Islet of Langerhans (tissue), 1 donor: ENCODE results near the gene NCCRP1.

Source experiments
- FAIRE-seq: peaks from one replicate; lab custom pipeline; 2011; peaks lifted over from hg19 to GRCh38; lab: Jason Lieb, UNC

NCCRP1 gene

DNA sequence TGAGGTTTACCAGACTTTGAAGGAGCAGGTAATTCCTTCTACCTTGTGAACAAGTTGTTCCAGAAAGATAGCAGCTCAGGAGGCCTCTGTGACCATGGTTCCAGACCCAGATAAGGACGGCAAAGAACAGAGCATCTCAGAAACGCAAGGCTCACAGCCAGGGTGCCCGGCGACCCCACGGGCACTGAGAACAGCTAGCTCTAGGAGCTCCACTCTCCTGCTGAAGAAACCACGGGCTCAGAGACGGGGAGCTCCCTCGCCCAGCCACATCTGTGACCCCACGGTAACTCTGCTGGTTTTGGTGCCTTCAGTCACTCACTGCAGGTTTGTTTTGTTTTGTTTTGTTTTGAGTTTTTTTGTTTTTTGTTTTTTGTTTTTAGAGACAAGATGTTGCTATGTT lies 16.0 kb upstream of the NCCRP1 start:
- no peak for FAIRE-seq

DNA sequence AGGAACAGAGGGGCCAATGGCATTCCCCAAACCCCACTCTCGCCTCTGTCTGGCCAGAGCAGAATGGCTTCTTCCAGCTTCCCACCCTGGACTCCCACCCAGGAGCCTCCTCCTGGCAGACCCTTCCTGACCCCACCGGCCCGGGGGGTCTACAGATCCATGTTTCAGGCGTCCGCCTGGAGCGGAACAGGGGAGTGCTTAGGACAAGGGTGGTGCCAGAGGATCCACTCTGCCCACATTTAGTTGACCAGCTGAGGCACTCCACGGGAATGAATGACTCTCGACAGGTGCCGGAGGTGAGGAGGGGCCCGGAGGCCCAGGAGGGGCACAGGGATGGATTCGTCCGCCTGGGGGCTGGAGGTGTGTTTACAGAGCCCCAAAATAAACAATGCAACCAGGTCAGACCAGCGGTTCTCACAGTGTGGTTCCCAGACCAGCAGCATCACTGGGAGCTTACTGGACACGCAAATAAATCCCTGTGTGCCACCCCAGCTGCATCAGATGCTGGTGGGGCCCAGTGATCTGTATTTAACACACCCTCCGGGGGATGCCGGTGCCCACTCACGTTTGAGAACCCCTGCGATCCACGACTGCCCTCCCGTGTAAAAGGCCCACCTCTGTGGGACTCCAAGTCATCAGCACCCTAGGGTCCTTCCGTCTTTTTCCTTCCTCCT lies 15.1 kb upstream of the NCCRP1 start:
- no peak for FAIRE-seq

GRCh38 chr19:39182174-39182505 lies 14.6 kb upstream of the NCCRP1 start:
- FAIRE-seq = no peak

GRCh38 chr19:39183104-39183503 lies 13.7 kb upstream of the NCCRP1 start:
- FAIRE-seq = no peak

GRCh38 chr19:39186391-39186790 lies 10.4 kb upstream of the NCCRP1 start:
- FAIRE-seq = no peak

DNA sequence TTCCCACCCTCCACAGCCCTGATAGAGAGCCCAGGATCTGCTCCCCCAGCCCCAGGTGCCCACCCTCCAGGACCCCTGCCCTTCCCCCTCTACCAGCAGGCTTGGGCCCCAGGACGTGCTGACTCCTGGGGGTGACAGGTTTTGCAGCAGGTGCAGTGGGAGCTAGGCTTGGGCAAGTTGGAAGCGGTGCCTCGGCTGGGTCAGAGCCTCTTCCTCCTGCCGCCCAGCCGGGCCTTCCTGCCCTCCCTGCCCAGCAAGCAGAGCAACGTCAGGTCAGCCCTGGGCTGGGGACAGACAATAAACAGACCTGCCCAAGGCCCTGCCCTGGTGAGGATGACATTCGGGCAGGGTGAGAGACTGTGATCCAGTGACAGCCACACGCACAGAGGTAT lies 9.2 kb upstream of the NCCRP1 start:
- FAIRE-seq = no peak

DNA sequence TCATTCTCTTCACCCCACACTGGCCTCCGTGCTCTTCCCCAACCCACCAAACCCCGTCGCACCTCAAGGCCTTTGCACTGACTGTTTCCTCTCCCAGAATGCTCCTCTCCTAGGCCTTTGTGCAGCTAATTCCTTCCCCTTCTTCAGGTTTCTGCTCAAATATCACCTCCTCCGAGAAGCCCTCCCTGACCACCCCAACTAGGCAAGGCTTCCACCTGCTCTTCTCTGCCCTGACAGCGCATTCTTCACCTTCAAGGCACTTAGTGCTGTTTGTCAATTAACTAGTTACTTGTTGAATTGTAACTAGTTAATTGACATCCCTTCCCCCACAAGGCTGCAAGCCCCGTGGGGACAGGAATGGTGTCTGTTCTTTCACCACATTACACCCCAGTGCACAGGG lies 7.8 kb upstream of the NCCRP1 start:
- FAIRE-seq = no peak

DNA sequence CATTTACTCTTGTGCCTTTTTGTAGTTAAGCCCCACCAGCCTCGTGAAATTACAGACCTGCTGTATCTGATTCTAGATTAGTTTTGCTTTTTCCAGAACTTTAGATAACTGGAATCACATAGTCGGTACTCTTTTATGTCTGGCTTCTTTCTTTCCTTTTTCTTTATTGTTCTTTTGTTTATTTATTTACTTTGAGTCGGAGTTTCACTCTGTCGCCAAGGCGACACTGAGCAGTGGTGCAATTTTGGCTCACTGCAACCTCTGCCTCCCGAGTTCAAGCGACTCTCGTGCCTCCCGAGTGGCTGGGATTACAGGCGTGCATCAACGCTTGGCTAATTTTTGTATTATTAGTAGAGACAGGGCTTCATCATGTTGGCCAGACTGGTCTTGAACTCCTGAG lies 6.0 kb upstream of the NCCRP1 start:
- FAIRE-seq = no peak

DNA sequence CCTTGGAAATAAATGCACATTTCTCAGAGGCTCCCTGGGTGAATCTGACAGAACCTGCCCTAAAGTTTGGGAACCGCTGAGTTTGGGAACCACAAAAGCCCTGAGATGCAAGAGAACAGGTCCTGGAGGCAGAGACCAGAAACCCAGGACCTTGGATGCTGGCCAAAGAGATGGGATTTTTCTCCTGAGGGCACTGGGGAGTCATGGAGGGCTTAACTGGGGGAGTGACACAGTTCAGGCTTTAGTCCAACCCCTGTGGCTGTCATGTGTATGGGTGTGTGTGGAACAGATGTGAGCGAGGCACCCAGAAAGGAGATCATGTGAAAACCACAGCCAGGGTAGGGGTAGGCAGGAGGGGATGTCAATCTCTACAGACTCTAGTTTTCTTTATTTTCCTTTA lies 3.9 kb upstream of the NCCRP1 start:
- FAIRE-seq = no peak

DNA sequence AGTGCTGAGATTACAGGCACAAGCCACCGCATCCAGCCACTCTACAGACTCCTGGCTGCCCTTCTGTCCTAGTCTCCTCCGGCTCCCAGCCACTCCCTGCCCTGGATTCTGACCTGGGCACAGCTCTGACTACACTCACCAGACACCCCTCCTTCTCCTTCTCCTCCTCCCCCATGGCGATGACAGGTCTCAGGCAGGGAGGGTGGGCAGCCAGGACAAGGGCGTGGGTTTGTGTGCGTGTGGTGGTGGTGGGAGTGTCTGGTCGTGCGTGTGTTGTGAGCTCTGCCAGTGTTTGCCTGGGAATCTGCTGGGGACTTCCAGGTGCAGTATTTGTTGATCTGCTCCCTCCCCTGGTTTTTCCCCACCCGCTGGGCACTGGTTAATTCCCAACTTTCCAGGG lies 3.0 kb upstream of the NCCRP1 start:
- FAIRE-seq = no peak

GRCh38 chr19:39194832-39195542 lies 1.8 kb upstream of the NCCRP1 start:
- FAIRE-seq = no peak

GRCh38 chr19:39195755-39196154 lies 1.0 kb upstream of the NCCRP1 start:
- FAIRE-seq = no peak

GRCh38 chr19:39196320-39196719 lies 444 bp upstream of the NCCRP1 start:
- FAIRE-seq = no peak

- no peak for FAIRE-seq
Observed at GRCh38 chr19:39197808-39198207, 1.0 kb downstream of the NCCRP1 start.

DNA sequence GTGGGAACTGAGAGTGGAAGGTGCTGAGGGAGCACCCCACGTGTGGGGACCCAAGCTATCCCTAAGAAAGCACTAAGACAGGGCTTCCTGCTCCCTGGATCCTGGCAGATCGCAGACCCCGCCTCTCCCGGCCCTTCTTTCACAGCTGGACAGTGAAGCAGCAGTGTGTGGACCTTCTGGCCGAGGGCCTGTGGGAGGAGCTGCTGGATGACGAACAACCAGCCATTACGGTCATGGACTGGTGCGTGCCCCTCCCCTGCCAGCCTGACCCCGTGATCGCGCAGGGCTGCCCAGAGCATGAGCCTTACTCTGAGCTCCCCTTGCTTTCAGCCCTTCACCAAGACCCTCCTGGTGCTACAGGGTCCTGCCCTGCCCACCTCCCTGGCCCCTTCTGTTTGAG lies 2.3 kb downstream of the NCCRP1 start:
- FAIRE-seq = no peak

DNA sequence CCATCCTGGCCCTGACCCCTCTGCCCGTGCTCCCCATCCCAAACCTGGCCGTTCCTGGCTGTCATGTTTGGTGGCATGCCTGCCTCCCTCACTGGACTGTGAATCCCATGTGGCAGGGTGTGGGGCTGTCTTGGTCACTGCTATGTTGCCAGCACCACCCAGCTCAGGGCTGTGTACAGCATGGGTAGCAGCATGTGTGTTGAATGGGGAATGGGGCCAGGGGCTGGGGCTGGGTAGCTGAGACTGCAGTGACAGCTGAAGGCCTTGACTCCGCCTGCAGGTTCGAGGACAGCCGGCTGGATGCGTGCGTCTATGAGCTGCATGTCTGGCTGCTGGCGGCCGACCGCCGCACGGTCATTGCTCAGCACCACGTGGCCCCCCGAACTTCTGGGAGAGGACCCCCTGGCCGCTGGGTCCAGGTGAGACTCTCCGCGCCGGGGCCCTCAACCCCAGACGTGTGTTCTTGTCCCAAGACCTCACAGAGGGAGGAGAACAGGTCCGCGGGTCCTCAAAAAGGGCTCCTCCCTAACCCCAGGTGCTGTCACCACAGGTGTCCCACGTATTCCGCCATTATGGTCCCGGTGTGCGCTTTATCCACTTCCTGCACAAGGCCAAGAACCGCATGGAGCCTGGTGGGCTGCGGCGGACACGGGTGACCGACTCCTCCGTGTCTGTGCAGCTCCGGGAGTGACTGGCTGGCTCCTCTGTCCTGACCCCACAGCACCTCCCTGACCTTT lies 3.5 kb downstream of the NCCRP1 start:
- no peak for FAIRE-seq

DNA sequence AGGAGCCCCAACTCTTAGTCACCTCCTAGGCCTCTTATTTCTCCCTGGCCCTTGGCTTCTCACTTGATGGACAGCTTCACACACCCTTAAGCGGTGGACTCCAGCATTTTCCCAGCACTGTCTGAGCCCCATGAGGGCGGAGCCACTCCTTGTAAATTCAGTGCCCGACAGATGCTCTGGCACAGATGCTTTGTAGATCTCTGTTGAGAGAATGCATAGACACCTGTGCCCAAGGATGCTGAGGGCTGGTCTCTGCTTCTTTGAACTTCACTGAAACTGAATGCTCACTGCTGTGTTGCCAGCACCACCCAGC lies 4.0 kb downstream of the NCCRP1 start:
- FAIRE-seq = no peak

DNA sequence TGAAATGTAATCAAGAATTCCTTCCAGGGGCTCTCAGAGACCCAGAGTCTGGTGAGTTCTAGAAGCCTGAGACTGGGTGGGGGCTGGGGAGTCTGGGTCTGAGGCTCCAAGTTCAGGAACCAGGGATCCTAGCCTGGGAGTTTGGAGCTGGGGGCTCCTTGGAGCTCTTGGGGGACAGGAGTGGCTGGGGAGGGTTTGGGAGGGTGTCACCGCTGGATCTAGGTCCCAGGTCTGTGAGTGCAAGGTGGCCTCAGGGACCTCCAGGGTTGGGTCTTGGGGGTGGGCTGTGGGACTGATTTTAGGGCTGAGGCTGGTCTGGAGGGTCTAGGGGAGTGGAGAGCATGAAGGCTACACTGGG lies 6.2 kb downstream of the NCCRP1 start:
- FAIRE-seq = no peak

GRCh38 chr19:39203372-39204341 lies 6.9 kb downstream of the NCCRP1 start, which contains the start of gene SYCN:
TSS of gene SYCN (minus strand) at chr19:39204263. CDS start at chr19:39204254, 9 bp downstream.
- no peak for FAIRE-seq

- no peak for FAIRE-seq
Observed at GRCh38 chr19:39205449-39205764, 8.6 kb downstream of the NCCRP1 start.

DNA sequence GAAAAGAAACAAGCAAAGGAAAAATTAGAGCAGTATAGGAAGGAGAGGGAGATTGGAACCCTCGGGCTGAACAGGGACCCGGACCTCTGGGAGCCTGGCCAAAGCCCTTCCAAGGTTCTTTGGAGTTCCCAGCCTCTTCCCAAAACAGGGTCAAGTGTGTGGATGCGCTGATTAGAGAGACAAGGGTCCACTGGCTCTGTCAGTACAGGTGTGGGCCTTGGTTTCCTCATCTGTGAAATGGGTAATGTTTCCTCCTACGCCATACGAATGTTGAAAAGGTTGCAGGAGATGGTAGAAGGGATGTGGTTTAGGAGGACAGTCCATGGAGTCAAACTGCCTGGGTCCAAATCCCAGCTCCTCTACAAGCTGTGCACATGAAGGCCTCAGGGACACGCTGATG lies 9.4 kb downstream of the NCCRP1 start:
- no peak for FAIRE-seq

GRCh38 chr19:39207293-39207836 lies 10.6 kb downstream of the NCCRP1 start:
- no peak for FAIRE-seq
